ENCODE measurements around the gene C19orf38.

The C19orf38 gene, protein sequence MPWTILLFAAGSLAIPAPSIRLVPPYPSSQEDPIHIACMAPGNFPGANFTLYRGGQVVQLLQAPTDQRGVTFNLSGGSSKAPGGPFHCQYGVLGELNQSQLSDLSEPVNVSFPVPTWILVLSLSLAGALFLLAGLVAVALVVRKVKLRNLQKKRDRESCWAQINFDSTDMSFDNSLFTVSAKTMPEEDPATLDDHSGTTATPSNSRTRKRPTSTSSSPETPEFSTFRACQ

DNA sequence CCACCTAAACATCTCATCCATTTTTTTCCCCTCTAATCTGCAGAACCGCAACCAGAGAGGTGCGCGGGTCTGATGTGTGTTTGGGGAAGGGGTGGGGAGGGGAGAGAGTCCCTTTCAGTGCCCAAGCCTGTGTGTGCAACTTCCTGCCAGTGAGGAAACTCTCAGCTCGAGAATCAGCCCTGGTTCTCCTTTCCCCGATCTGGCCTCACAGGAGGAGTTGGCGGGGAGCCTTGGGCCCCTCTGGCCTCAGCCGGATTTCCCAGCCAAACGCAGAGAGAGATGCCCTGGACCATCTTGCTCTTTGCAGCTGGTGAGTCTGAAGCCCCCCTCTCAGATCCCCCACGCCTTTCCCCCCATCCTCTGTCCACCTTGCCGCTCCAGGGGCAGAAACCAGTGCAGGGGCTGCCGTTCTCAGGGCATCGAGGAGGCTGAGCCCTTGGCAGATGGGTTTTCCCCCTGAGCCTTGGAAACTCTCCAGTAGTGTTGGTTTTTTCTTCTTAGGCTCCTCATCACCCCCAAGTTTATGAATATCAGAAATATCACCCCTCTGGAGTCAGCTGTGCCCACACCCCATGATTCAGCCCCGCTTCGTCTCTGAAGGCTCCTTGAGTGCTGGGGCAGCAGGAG lies at the start of gene C19orf38:
Gene C19orf38, plus strand, starts transcription at position 186 of the 627 bp plus-strand sequence. Its CDS starts 94 bp downstream, at position 280.
- DNase-seq (ENCODE audit: low spot score), result no peak

DNA sequence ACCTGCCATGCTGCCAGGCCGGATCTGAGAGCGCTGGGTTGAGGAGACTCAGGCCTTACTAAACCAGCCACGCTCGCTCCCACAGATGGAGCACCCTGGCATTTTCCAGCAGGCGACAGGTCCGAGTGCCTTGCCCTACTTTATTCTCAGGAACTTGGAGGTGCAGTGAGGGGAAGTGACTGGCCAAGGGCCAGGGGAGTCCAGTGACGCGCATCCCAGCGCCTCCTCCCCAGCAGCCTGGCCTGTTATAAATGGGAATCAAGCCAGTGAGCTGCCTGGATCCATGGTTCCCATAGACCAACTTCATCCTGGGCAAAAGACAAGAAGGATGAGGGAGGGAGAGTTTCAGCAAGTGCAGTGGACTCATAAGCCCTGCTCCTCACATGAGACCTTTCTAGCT lies 47.7 kb upstream of the C19orf38 start:
- DNase-seq (ENCODE audit: low spot score), result peak; percentile 79

DNA sequence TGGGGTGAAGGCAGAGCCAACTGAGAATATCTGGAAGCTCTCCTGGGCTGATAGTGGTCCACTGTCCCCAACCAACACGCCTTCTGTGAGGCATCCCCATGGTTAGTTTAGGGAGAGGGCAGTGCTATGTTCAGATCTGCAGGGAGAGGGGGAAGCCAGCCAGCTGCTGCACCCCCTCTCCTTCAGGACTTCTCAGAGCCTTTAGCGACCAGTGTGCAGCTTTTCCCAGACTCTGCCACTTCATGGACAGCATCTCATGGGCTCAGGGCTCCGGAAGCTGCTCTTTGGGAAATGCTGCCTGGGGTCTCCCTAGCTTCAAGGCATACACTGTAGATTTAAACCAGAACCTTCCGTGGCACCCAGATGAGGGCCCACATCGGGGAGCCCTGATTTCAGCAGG lies 45.7 kb upstream of the C19orf38 start:
- DNase-seq (ENCODE audit: low spot score), result no peak

DNA sequence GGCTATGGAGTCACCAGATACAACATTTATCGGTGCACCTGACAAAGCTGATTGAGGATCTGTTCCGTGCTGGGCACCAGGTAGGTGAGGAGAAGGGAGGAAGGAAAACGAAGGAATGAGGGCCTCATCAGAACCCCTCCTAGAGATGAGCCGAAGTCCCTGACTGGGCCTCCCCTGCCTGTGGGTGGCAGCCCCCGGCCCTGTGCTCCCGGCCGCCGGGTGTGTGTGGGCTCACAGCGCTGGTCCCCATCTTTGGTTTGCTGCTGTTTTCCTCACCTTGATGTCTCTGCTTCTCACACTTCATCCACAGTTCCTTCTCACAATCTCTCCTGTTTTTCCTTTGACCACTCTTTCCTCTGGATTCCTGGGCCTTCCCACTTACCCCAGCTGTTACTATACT lies 45.0 kb upstream of the C19orf38 start:
- DNase-seq (ENCODE audit: low spot score), result no peak

DNA sequence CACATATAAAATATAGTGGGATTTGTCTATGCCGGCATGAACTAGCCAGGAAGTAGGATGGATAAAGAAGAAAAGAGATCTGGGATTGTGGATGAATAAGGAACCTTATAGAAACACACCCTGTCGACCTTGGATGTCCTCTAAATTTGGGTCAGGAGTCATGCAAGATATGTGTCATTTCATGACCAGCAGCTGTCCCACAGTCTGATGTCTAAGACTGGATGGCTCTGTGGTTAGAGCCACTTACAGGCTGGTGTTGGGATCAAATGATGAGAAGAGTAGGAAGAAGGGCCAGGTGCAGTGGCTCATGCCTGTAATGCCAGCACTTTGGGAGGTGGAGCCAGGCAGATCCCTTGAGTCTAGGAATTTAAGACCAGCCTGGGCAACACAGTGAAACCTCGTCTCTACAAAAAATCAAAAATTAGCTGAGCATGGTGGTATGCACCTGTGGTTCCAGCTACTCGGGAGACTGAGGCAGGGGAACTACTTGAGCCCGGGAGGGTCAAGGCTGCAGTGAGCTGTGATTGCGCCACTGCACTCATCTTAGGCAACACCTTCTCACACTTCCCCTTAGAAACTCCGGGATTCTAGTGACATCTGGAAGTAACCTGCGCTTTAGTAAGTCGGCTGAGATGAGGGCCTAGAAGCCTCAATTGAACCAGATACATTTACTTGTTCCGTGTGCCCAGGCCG lies 43.0 kb upstream of the C19orf38 start:
- no peak for DNase-seq (ENCODE audit: low spot score)

GRCh38 chr19:10805758-10806247 lies 42.4 kb upstream of the C19orf38 start:
- no peak for DNase-seq (ENCODE audit: low spot score)

DNA sequence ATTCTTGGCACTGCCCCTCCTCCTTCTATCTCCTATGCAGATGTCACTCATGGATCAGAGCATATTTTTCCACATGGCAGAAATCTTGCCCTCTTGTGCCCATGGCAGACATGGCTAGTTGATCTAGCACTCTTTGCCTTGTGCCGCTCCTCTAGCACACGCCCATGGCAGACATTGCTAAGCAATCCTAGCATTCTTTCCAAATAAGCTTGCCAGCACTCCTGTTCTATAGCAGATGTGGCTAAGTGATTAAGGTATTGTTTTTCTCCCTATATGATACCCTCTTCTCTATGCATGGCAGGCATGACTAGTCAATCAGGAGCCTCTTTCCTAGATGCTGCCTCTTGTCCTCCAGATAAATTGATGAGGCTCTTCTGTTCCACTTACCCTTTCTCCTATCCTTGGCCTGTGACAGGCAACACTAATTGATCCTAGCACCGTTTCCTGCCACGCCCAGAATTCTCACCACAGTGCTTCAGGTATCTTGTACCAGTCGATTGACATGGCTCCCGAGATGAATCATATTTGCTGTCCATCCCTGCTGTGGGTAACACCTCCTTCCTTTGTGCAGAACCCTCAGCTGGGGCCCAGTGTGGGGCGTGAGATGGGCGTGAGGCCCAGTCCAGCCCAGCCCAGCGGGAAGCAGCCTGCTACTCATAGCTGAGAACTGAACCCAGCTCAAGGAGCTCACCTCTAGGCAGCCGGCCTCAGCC lies 39.1 kb upstream of the C19orf38 start:
- no peak for DNase-seq (ENCODE audit: low spot score)

- no peak for DNase-seq (ENCODE audit: low spot score)
Observed at GRCh38 chr19:10809651-10810285, 38.4 kb upstream of the C19orf38 start.

- no peak for DNase-seq (ENCODE audit: low spot score)
Observed at GRCh38 chr19:10811391-10812111, 36.7 kb upstream of the C19orf38 start.

GRCh38 chr19:10812196-10812595 lies 36.0 kb upstream of the C19orf38 start:
- DNase-seq (ENCODE audit: low spot score), result no peak

DNA sequence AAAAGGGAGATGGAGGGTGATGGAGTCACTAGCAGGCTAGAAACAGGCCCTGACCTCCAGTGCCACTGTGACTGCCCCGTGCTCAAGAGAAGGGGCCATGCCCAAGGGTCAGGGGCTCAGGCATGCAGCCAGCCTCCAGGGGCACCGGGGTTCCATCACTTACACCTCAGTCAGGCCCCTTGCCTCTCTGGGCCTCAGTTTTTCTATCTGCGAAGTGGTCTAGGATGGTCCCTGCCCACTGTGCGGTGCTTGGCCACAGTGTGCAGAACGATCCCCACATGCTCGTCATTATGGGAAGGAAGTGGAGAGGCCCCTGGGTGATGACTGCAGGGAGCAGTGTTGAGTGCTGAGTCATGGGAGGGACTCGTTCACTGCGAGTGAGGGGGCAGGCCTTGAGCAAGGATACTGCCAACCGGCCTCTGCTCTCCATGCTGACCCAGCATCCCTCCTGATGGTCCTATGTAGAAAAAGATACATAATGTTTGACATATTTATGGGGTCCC lies 35.3 kb upstream of the C19orf38 start:
- DNase-seq (ENCODE audit: low spot score), result no peak

DNA sequence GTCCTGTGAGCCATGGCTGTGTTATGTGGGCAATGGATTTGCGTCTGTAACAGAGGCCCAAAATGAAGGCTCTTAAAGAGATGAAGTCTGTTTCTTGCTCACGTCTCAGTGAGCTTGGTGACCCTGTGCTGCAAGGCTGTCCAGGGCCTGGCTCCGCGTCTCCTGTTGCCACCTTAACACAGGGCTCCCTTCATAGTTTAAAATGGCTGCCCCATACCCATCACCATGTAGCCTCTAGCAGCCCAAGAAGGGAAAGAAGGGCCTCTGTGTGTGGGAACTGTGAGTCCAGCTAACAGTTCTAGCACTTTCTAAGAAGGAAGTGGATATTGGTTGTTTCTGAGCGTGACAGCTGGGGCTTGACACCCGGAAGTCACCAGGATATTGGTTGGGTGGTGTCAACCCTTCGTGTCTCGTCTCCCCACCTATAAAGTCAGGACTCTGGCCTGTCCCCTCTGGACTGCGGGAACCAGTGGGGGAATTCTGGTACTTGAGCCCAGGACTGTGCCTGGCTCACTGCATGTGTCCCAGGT lies 33.1 kb upstream of the C19orf38 start:
- DNase-seq (ENCODE audit: low spot score), result no peak

- DNase-seq (ENCODE audit: low spot score), result no peak
Observed at GRCh38 chr19:10815969-10816644, 32.1 kb upstream of the C19orf38 start.

GRCh38 chr19:10816691-10817090 lies 31.5 kb upstream of the C19orf38 start:
- no peak for DNase-seq (ENCODE audit: low spot score)

GRCh38 chr19:10817291-10818038 lies 30.8 kb upstream of the C19orf38 start:
- no peak for DNase-seq (ENCODE audit: low spot score)

DNA sequence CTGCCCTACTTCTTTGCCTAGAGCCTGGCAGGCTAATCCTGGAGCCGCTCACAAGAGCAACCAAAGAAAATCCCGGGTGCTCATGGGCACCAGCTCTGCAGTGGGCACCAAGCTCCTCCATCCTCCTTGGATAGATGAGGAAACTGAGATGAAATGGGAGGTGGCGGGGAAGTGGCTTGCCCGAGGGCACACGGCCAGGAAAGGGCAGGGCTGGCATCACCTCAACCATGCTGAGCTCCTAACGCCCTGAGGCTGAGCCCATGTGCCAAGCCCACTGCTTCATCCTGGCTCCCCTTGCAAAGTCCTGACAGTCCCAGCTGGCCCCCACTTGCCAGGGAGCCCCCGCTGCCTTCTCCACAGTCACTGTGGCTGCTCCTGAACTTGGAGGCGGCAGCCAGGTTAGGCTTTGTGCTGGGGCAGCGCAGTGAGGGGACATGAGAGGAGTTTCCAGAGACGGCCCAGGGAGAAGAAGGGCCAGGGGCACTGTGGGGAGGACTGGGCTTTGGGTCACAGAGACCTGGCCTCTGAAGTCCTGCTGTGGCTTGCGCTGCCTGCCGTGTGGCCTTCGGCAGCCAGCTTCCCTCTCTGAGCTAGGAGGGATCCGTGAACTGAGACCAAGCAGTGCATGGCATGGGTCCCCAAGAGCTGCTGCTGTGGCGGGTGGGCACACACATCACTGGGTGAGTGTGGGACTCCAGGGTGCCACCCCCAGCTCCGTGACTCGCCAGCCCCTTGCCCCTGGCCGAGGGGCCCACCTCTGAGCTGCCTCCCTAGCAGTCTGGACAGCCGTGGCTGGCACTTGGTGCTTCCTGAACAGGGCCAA lies 29.7 kb upstream of the C19orf38 start:
- no peak for DNase-seq (ENCODE audit: low spot score)

- DNase-seq (ENCODE audit: low spot score), result no peak
Observed at GRCh38 chr19:10819124-10820060, 28.8 kb upstream of the C19orf38 start.

GRCh38 chr19:10820173-10820572 lies 28.0 kb upstream of the C19orf38 start:
- no peak for DNase-seq (ENCODE audit: low spot score)

All from cerebellar cortex (tissue), 1 donor.